GM21576 (cell line): ENCODE data around the gene CYP27A1.

Experiments used
- ATAC-seq: cut with Tn5 transposase; IDR thresholded peaks from one replicate; pipeline ENCODE4 v1.9.1; 2021; ENCODE audit warnings: mild to moderate bottlenecking, moderate library complexity; ENCODE audit not compliant: unreplicated experiment

The CYP27A1 gene

GRCh38 chr2:218857371-218858137, 75.6 kb downstream of the CYP27A1 start:
- no peak for ATAC-seq

DNA sequence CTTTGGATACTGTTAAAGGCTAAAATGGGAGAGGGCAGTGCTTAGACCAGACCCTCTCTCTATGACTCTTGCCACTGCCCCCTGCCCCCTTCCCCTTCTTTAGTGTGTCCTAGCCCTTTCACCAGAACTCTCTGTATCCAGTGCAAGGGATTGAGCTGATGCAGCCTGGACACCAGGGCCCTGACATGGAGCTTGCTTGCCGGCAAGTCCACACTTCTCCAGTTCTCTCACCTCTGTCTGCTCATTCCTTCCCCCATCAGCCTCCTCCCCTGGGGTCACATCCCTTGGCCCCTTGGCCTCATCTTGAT, 76.1 kb downstream of the CYP27A1 start:
- ATAC-seq, result no peak

GRCh38 chr2:218858671-218859555, 77.0 kb downstream of the CYP27A1 start:
- ATAC-seq, result no peak

- no peak for ATAC-seq
Measured at GRCh38 chr2:218859556-218859987, 77.6 kb downstream of the CYP27A1 start, which contains the start of gene WNT6. Gene WNT6, plus strand, starts transcription at chr2:218859805. Its CDS starts 233 bp downstream, at chr2:218860038.

DNA sequence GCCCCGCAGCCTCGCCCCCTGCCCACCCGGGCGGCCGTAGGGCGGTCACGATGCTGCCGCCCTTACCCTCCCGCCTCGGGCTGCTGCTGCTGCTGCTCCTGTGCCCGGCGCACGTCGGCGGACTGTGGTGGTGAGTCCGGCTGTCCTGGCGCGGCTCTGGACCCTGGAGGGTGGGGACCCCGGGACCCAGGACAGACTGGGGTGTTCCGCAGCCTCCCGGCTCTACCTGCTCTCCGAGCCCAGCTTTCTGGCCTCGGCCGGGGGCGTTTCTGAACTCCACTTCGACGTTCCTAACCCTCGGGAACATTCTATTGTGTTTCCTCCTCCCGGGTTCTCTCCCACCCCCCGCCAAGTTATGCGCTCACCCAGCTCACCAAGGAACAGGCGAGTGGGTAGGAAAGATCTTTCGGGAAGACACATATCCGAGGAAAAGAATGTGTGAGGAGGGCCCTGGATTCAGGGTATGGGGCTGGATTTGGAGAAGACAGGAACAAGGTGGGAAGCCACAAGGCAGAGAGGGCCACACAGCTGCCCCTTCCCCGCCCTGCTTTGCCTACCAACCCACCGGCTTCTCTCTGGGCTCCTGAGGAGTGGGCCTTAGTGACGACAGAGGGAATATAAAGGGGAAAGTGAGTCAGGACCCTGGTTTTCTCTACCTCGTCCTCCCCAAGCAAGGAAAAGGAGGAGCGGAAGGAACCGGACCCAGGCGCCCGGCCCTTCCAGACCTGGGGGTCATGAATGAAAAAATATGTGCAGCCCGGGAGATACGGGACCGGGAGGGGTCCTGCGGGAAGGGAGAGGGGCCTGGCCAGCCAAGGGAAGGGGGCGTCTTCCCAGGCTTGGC, 78.3 kb downstream of the CYP27A1 start:
- no peak for ATAC-seq

DNA sequence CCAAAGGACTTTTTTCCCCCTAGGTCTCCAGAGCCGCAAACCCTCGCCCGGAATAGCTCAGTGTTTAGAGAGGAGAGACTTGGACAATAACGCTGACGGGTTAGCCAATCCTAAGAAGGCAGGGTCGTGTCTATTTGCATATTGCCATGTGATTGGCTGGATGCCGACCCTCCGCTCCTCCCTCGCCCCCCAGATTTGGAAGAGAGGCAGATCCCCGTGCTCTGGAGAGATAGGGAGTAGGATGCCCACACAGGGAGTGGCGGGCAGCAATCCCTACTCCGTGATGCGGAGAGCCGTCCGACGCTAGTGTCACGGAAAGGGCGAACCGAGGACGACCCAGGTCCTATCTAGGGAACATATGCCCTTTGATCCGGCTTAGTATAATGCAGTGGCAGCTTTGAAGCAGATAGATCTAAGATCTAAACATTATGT, 79.0 kb downstream of the CYP27A1 start:
- no peak for ATAC-seq

- ATAC-seq, result no peak
Measured at GRCh38 chr2:218861645-218862318, 79.8 kb downstream of the CYP27A1 start.

DNA sequence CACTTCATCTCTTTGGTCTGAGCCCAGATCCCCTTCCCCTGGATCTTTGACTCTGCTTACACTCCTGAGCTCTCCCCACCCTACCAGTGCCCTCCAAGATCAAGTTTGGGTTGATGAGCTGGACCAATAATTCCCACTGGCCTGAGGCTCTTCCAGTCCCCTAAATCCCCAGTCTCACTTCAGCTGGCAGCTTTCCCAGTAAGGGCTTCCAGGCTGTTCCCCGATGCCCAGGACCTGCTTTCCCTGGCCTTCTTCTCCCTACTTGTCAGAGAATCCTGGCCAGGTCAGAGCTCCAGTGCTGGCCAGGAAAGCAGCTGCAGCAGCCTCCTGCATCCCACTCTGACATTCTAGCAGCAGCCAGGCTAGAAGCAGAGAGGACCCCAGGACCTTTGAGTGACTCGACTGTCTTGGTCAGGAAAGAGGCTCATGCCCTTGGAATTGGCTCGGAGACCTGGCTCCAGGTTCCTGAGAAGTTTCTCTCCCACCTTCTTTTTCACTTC, 81.1 kb downstream of the CYP27A1 start:
- no peak for ATAC-seq
